Uterus (tissue), 4 donors: ENCODE measurements around the gene PRKCSH. TPM values are rescaled to one million over a fixed set of nuclear protein-coding genes. Genes with fewer than 3 reads are reported as not detected.
"Not testable (repeated sequence)": the region's sequence is repeated elsewhere in the genome, so short reads cannot be mapped to it uniquely, and the experiment has no call there.

ENCODE experiments used
- DNase-seq, 2 donors: peaks; one replicate each; pipeline ENCODE4 v3.0.0-alpha.2; 2019 to 2020
- H3K27ac ChIP-seq, 2 donors: fragments of 200-600 bp; sonication (generic); 1 replicate in 1 of 2; 2 replicates in 1 of 2; pipeline ENCODE4 v1.5.1; 2016 to 2018
- H3K27me3 ChIP-seq, 2 donors: fragments of 200-600 bp; sonication (generic); one replicate each; pipeline ENCODE4 v1.5.1; 2018 to 2019; ENCODE audit warnings: control low read depth in 1 of 2
- H3K36me3 ChIP-seq, 2 donors: fragments of 200-600 bp; sonication (generic); one replicate each; pipeline ENCODE4 v1.5.1; 2019; ENCODE audit warnings: control low read depth in 1 of 2
- H3K4me1 ChIP-seq, 2 donors: fragments of 200-600 bp; sonication (generic); one replicate each; pipeline ENCODE4 v1.5.1; 2018 to 2019; ENCODE audit warnings: control low read depth in 1 of 2
- H3K4me3 ChIP-seq, 2 donors: fragments of 200-600 bp; sonication (generic); 1 replicate in 1 of 2; 2 replicates in 1 of 2; pipeline ENCODE4 v1.5.1; 2018 to 2019; ENCODE audit warnings: mild to moderate bottlenecking in 1 of 2
- H3K9me3 ChIP-seq, 2 donors: fragments of 200-600 bp; sonication (generic); one replicate each; pipeline ENCODE4 v1.5.1; 2019; ENCODE audit warnings: control low read depth in 1 of 2
- CTCF ChIP-seq, 4 experiments: fragments of 200-600 bp in 2 of 4; fragments of 450-650 bp in 2 of 4; sonication (generic) in 2 of 4; IDR thresholded peaks; one replicate each; pipeline ENCODE4 v1.5.1; 2016 to 2019; ENCODE audit warnings: antibody characterized with exemption in 4 of 4, mild to moderate bottlenecking in 2 of 4, moderate library complexity in 1 of 4
- POLR2A ChIP-seq, 2 donors: fragments of 450-650 bp; IDR thresholded peaks; one replicate each; pipeline ENCODE4 v1.6.1; 2016; ENCODE audit warnings: antibody characterized with exemption in 2 of 2, mild to moderate bottlenecking in 1 of 2, moderate library complexity in 1 of 2
- intact Hi-C: fragments of 100-400 bp; cut with DNase I; formaldehyde crosslinking; loops from one replicate; pipeline ENCODE4 v1.15.1; 2023; ENCODE audit warnings: low total_unique reads
- total RNA-seq, 4 donors: library from RNA; depleted of rRNA in 3 of 4; stranded (reverse); fragments of >200 nt in 3 of 4; gene quantifications; one replicate each; pipeline versions ENCODE4 v1.1.0 to v1.2.4, GENCODE V29; 2014 to 2023
- donor health status: DM: yes; HTN: yes; CAD: no.

The PRKCSH gene
- total RNA-seq, 4 donors from 2014 or later: 65.3 to 228 (median 155) TPM

GRCh38 chr19:11451871-11452619 is 16.6 kb downstream of the PRKCSH start:
- H3K4me3 ChIP-seq: no peak overlapping the region

GRCh38 chr19:11452620-11453310 is 17.3 kb downstream of the PRKCSH start:
- DNase-seq: no peak
- Histone ChIP-seq H3K4me3 (no peak overlapping the region), H3K27ac (no peak overlapping the region), H3K36me3 (no peaks in the 10 kb centered on the region), H3K4me1 (peaks cover 0 to 5% of the 10 kb centered on the region in 2 donors), H3K27me3 (no peaks in the 10 kb centered on the region), H3K9me3 (no peaks in the 10 kb centered on the region)
- intact Hi-C loops: no loop called here
- no peak for TF ChIP-seq POLR2A (IDR thresholded peaks at IDR 0.05)
- no peak for TF ChIP-seq CTCF (IDR thresholded peaks at IDR 0.05)

More at GRCh38 chr19:11451871-11452619, 16.6 kb downstream of the PRKCSH start:
- DNase-seq: no peak
- Histone ChIP-seq H3K9me3 (no peaks in the 10 kb centered on the region), H3K4me1 (peaks cover 0 to 5% of the 10 kb centered on the region in 2 donors), H3K27me3 (no peaks in the 10 kb centered on the region), H3K36me3 (no peaks in the 10 kb centered on the region), H3K27ac (no peak overlapping the region)
- no peak for TF ChIP-seq CTCF (IDR thresholded peaks at IDR 0.05)
- no peak for TF ChIP-seq POLR2A (IDR thresholded peaks at IDR 0.05)
- intact Hi-C loops: no loop called here

GRCh38 chr19:11453468-11454341 is 18.3 kb downstream of the PRKCSH start:
- H3K27me3 ChIP-seq: no peaks in the 10 kb centered on the region
- intact Hi-C loops: no loop called here
- H3K27ac ChIP-seq: no peak overlapping the region
- peak in 1 of 4 experiments; percentile 7 for TF ChIP-seq CTCF (IDR thresholded peaks at IDR 0.05)
- no peak for TF ChIP-seq POLR2A (IDR thresholded peaks at IDR 0.05)
- no peak for DNase-seq
- no peaks in the 10 kb centered on the region for H3K36me3 ChIP-seq
- no peaks in the 10 kb centered on the region for H3K9me3 ChIP-seq
- peaks cover 0 to 5% of the 10 kb centered on the region in 2 donors for H3K4me1 ChIP-seq
- no peak overlapping the region for H3K4me3 ChIP-seq

- DNase-seq, H3K27ac ChIP-seq, H3K4me3 ChIP-seq, H3K4me1 ChIP-seq, H3K36me3 ChIP-seq, H3K27me3 ChIP-seq, H3K9me3 ChIP-seq, intact Hi-C loops: not testable (repeated sequence)
Observed at GRCh38 chr19:11455233-11455554, 19.8 kb downstream of the PRKCSH start.

- H3K4me1 ChIP-seq: peaks cover 0 to 2% of the 10 kb centered on the region in 2 donors
- H3K27me3 ChIP-seq: no peaks in the 10 kb centered on the region
- no peaks in the 10 kb centered on the region for H3K9me3 ChIP-seq
- H3K36me3 ChIP-seq: no peaks in the 10 kb centered on the region
- TF ChIP-seq POLR2A (IDR thresholded peaks at IDR 0.05) (no peak), CTCF (IDR thresholded peaks at IDR 0.05) (no peak)
- H3K4me3 ChIP-seq: no peak overlapping the region
- H3K27ac ChIP-seq: no peak overlapping the region
- DNase-seq: no peak
- intact Hi-C loops: no loop called here
Observed at GRCh38 chr19:11456659-11457058, 21.2 kb downstream of the PRKCSH start.
